ENCODE data around the gene CTNNA1. TPM values are rescaled to one million over a fixed set of nuclear protein-coding genes. Genes with fewer than 3 reads are reported as not detected.

The CTNNA1 gene
- total RNA-seq, 4 donors from 2014 or later, result 223 to 304 (median 263) TPM

GRCh38 chr5:138964647-138965201 lies 211.5 kb downstream of the CTNNA1 start:
- TF ChIP-seq POLR2A (IDR thresholded peaks at IDR 0.05), result no peak
- no peak for DNase-seq (ENCODE audit: low spot score in 2 of 2)
- 76 to 80% methylated on average over 7 of the region's 7 CpGs for WGBS, 2 donors
- intact Hi-C loops (cut with DNase I; ENCODE audit: low total_unique reads), result no loop called here
- no peak overlapping the region for H3K4me3 ChIP-seq (ENCODE audit: low read depth, poor library complexity, severe bottlenecking)

- no peak for TF ChIP-seq CTCF (IDR thresholded peaks at IDR 0.05)
- no peak for TF ChIP-seq POLR2A (IDR thresholded peaks at IDR 0.05)
- H3K4me3 ChIP-seq (ENCODE audit: low read depth, poor library complexity, severe bottlenecking), result no peak overlapping the region
- DNase-seq (ENCODE audit: low spot score in 2 of 2), result no peak
- WGBS, 2 donors, result 92 to 95% methylated on average over 2 of the region's 2 CpGs
- intact Hi-C loops (cut with DNase I; ENCODE audit: low total_unique reads), result no loop called here
Measured at GRCh38 chr5:138965626-138966025, 212.4 kb downstream of the CTNNA1 start.

GRCh38 chr5:138966236-138966985 lies 213.2 kb downstream of the CTNNA1 start:
- H3K4me3 ChIP-seq (ENCODE audit: low read depth, poor library complexity, severe bottlenecking), result no peak overlapping the region
- WGBS, 2 donors, result 95 to 96% methylated on average over 10 of the region's 10 CpGs
- no peak for DNase-seq (ENCODE audit: low spot score in 2 of 2)
- TF ChIP-seq POLR2A (IDR thresholded peaks at IDR 0.05) (no peak), CTCF (IDR thresholded peaks at IDR 0.05) (no peak)
- intact Hi-C loops (cut with DNase I; ENCODE audit: low total_unique reads), result no loop called here

- TF ChIP-seq CTCF (IDR thresholded peaks at IDR 0.05) (no peak), POLR2A (IDR thresholded peaks at IDR 0.05) (no peak)
- intact Hi-C loops (cut with DNase I; ENCODE audit: low total_unique reads), result no loop called here
- no peak overlapping the region for H3K4me3 ChIP-seq (ENCODE audit: low read depth, poor library complexity, severe bottlenecking)
- WGBS, 2 donors, result 82 to 84% methylated on average over 10 of the region's 10 CpGs
- DNase-seq (ENCODE audit: low spot score in 2 of 2), result no peak
Measured at GRCh38 chr5:138967791-138968448, 214.7 kb downstream of the CTNNA1 start.

- TF ChIP-seq POLR2A (IDR thresholded peaks at IDR 0.05), result no peak
- no peak for TF ChIP-seq CTCF (IDR thresholded peaks at IDR 0.05)
- no peak overlapping the region for H3K4me3 ChIP-seq (ENCODE audit: low read depth, poor library complexity, severe bottlenecking)
- intact Hi-C loops (cut with DNase I; ENCODE audit: low total_unique reads), result no loop called here
- no peak for DNase-seq (ENCODE audit: low spot score in 2 of 2)
- WGBS, 2 donors, result 95 to 96% methylated on average over 4 of the region's 4 CpGs
Measured at GRCh38 chr5:138968601-138969000, 215.4 kb downstream of the CTNNA1 start.

GRCh38 chr5:138969323-138970002 lies 216.2 kb downstream of the CTNNA1 start:
- TF ChIP-seq POLR2A (IDR thresholded peaks at IDR 0.05) (no peak), CTCF (IDR thresholded peaks at IDR 0.05) (no peak)
- intact Hi-C loops (cut with DNase I; ENCODE audit: low total_unique reads), result no loop called here
- 91 to 96% methylated on average over 5 of the region's 5 CpGs for WGBS, 2 donors
- H3K4me3 ChIP-seq (ENCODE audit: low read depth, poor library complexity, severe bottlenecking), result no peak overlapping the region
- no peak for DNase-seq (ENCODE audit: low spot score in 2 of 2)

Data from lower leg skin (tissue), 4 donors.